Hematopoietic multipotent progenitor cell treated with erythropoietin and hydrocortisone succinate and interleukin-3 and kit ligand, for 8 days (in vitro differentiated cells): ENCODE results near the gene ABCA13.
A peak's percentile ranks its signal among the peaks of the same experiment; 100 is the strongest.

Source experiments
- DNase-seq: peaks from one replicate; pipeline ENCODE4 v3.0.0-alpha.2; 2015

Gene ABCA13

GRCh38 chr7:48307041-48307714 is 135.9 kb downstream of the ABCA13 start:
- DNase-seq = no peak

- no peak for DNase-seq
Observed at GRCh38 chr7:48309720-48310119, 138.5 kb downstream of the ABCA13 start.

DNA sequence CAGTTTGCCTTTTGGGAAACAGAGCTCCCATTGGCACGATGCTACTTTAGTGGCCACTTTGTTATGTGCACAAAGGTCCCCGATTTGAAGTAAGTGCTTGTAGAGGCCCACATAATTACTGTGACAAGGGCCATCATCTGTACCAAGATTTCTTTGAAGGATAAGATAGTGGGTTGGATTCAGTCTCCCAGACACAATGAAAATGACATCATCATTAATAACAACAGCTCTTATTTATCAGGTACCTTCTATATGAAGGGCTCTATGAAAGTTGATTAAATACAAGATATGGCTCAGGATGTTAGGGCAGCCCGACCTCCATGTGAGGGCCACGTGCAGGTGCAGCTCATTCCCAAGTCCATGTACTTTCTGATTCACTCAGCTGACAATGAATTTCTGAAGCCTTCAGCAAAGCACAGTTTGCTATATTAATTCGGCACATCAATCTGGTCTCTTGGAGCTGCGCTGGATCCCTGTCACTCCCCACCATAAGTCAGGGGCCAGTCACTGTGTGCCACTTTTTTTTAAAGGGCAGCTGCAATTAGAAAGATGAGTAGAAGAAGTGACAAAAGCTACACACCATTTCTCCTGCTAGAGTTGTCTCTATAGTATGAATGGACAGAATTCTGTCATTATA is 140.3 kb downstream of the ABCA13 start:
- DNase-seq = no peak

DNA sequence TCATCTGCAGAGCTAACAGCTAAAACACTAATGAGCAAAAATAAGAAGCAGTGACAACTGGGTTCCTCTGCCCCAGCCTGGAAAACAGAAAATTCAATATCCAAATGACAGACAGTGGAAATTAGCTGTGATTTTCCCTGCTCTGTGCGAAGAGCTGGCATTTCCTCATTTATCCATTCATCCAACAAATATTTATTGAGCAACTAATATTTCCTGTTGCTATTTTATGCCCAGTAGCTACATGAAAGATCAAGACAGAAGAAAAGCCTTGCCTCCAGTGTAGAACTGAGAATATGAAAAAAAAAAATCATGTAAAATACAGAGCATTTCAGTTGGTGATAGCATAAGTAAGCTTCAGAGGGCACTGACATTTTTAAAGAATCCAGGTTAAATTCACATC is 140.9 kb downstream of the ABCA13 start:
- DNase-seq = no peak

DNA sequence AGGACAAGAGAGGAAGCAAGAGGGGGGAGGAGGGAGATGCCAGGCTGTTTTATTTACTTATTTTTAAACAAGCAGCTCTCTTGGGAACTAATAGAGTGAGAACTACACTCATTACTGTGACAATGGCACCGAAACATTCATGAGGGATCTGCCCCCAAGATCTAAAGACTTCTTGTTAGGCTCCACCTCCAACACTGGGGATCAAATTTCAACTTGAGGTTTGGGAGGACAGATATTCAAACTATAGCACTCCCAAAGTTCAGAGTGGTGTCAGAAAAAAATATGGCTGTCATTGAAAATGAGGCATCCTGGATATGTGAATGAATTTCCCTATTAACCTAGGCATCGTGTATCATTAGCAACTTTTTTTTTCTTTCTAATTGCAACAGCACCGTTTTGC is 145.5 kb downstream of the ABCA13 start:
- no peak for DNase-seq

DNA sequence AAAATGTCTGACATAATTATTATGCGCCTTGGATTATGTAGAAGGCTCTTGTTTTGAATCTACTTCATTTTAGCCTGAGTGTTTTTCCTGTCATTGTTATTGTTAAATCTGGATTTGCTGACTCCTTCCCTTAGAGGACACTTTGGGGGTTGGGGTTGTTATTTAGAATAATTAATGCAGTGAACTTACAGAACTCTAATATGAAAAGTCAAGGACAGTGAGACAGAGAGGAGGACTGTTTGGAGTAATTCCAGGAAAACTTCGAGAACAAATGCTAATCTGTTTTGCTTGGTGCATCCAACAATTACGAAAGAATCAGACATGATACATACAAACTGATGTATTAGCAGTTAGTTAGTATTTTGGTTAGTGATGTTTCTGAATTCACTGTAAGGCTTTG is 146.1 kb downstream of the ABCA13 start:
- DNase-seq = no peak

DNA sequence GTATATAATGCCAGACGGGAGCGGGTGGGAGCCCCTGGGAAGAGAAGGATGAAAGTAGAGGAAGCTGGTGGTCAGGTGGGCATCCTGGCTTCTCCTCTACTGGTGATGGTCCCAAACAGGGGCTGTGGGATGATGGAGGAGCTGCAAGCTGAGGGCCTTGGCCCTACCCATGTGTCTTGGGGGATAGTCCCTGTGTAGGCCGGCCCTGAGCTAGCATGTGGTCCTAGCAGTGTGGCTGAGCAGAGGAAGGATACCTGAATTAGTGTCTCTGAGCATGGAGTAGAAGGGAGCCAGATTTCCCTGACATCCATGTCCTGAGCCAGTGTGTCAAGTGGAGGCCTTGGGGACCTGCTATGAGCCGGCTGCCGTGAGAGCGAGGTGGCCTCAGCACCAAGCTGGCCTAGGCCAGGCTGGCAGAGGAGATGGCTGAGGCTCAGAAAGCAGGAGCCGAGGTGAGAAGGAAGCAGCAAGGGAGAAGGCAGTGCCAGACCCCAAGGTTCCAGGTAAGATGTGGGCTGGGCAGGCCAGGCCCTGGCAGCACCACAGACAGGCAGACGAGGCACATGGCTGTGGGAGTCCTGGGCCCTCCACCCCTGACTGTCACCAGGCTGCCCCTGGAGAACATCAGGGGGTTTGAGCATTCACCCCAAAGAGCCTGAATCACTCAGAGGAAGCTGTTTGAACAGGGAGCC is 150.2 kb downstream of the ABCA13 start:
- DNase-seq = no peak

DNA sequence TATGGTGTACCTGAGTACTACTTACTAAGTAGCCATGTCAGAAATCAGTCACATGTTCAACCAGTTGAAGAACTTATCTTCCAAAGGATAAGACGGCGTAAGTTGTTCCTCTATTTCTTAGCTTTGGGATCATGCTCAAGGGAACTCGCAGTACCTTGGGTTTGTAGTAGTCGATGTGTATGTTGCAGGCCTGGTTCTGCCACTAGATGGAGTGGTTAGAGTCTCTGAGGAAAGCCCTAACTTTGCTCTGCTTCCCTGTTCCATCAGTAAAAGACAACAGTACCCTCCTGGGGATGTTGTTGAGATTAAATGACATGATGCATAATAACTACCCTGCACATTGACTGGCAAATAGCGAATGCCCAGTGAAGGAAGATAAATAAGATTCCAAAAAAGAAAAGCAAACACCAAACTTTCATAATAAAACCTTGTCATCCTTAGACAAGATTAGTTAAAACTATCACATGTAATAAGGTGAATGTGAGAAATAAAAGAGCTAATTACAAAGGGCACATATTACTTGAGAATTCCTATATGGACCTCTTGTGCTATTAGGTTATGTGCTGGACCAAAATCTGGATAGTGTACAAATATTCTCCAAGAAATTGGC is 165.9 kb downstream of the ABCA13 start:
- peak; percentile 10 for DNase-seq

DNA sequence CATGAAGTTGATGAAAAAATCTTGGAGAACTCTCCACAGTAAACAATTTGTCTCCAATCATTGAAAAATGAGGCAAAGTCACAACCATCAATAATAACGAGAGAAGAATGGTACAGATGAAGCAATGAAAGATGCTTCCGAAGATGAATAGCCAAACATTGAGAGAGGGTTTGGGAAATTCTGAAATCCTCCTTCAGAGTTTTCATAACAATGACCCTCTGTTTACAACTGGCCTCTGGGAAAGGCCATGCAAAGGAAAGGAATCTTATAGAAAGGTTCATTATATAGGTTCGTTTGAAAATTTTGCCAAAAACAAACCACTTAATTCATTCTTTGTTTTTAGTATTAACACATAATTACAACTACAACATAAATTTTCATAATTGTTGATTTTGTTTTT is 166.5 kb downstream of the ABCA13 start:
- DNase-seq = no peak

DNA sequence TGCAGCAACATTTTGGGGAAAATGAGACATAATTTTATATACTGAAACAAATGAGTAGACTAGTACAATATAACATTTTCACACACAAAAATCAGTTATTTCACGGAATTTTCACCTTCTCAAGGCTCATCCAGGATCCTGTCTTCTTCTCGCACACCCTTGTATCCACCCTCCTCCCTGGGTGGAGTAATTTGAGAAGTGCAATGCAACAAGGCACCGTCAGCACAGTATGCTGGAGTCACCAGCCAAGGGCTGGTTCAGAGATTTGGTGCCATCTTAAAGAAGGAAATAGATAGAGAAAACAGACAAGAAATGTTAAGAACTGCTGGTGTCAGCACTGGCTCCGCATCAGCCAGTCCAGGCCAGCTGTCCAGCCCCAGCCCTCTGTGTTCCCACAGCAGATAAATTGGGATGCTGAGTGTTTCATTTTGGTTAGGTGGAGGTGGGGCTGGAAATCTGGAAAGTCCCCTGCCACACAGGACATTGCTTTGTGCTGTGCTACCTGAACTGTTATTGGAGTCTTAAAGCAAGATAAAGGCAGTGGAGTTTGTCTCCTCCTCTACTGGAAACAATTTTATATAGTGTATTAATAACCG is 176.1 kb downstream of the ABCA13 start:
- DNase-seq = no peak

- no peak for DNase-seq
Observed at GRCh38 chr7:48350515-48350914, 179.3 kb downstream of the ABCA13 start.

GRCh38 chr7:48351900-48352299 is 180.6 kb downstream of the ABCA13 start:
- DNase-seq = no peak

GRCh38 chr7:48355346-48355745 is 184.1 kb downstream of the ABCA13 start:
- DNase-seq = no peak

GRCh38 chr7:48360574-48360973 is 189.3 kb downstream of the ABCA13 start:
- DNase-seq = no peak

DNA sequence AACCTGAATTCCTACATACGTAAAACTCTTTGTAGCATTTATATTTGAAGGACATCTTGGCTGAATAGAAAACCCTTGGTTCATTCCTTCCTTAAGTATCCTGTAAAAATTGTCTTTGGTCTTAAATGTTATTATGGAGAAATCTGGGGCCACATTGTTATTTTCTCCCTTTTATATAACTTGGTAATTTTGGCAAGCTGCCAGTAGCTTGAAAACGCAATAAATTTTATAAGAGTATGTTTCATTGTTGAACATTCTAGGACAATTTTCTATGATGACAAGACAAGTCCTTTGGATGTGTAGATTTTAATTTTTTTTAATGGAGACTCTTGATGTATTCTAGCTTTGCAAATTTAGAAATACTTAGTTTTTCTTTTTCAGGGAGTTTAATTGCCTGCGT is 191.9 kb downstream of the ABCA13 start:
- DNase-seq = no peak

GRCh38 chr7:48365010-48365409 is 193.8 kb downstream of the ABCA13 start:
- no peak for DNase-seq

GRCh38 chr7:48366096-48366495 is 194.8 kb downstream of the ABCA13 start:
- no peak for DNase-seq

- no peak for DNase-seq
Observed at GRCh38 chr7:48376263-48376662, 205.0 kb downstream of the ABCA13 start.

DNA sequence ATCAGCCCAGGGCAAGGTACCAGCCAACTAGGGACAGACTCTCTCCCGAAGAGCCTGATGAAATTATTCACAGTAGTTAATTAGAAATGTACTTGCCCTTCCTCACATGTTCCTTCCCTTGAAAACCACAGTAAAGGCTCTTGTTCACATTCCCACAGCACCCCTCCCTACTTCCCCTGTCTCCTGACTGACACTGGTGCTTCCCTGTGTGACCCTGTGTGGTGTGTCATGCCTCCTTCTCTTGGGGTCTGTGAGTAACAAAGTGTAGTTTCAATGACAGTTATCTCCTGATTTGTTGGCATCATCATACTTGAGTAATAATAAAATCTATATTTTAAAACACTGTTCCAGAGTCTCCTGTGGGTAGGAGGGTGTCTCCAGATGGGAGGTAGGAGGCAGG is 209.7 kb downstream of the ABCA13 start:
- DNase-seq = no peak

- no peak for DNase-seq
Observed at GRCh38 chr7:48381571-48381970, 210.3 kb downstream of the ABCA13 start.

DNA sequence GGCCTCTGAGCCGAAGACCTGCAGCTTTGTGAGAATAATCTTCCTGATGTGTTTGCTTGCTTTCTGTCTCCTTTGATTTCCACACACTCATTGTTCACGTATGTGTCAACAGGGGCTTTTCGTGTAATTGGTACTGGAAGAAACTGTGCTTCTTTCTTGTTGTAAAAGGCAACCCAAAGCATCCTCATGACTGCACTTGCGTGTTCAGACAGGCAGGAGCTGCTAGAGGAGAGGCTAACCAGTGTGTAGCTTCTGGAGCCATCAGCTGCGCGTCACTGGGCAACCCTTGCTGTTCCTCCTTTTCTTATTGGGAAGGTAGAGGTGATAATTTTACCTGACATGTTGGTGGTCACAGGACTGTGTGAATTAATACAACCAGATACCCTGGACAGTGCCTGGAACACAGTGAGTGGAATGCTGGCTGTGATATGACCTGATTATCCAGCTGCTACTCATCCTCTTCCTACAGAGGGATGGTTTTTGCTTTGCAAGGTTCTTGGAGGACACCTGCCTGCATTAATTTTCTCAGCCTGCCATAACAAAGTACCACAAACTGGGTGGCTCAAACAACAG is 213.0 kb downstream of the ABCA13 start:
- DNase-seq = no peak

- no peak for DNase-seq
Observed at GRCh38 chr7:48387932-48388331, 216.7 kb downstream of the ABCA13 start.

DNA sequence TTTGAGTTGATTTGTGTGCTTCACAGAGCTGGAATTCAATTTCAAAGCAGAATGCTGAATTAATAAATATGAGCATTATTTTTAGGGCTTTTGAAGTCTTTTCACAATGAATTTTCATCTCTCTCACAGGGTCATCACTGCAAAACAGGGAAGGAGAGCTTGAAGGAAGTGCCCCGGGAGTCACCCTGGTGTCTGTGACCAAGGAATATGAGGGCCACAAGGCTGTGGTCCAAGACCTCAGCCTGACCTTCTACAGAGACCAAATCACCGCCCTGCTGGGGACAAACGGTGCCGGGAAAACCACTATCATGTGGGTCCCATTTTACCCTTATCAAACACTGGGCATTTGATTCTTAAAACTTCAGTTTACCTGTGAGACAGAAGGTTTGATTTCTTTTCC is 217.7 kb downstream of the ABCA13 start:
- no peak for DNase-seq
